H1 (cell line): ENCODE data around the gene MTFMT. TPM values are rescaled to one million over a fixed set of nuclear protein-coding genes. Genes with fewer than 3 reads are reported as not detected.

Experiments
- CTBP2 ChIP-seq: IDR thresholded peaks from 2 replicates; pipeline ENCODE4 v1.7.0; 2011; ENCODE audit warnings: borderline replicate concordance, mild to moderate bottlenecking, moderate library complexity, mixed read lengths, low read length; ENCODE audit not compliant: insufficient read depth, insufficient read length
- HDAC2 ChIP-seq, 2 experiments: fragments of 300-600 bp in 1 of 2; sonication (generic) in 1 of 2; IDR thresholded peaks; 2 replicates each; pipeline ENCODE4 v1.6.1; 2011 to 2012; ENCODE audit warnings: low read depth in 2 of 2, low read length in 2 of 2, mild to moderate bottlenecking in 2 of 2, moderate library complexity in 2 of 2, borderline replicate concordance in 1 of 2, inconsistent platforms in 1 of 2
- KDM1A ChIP-seq: fragments of 200-600, 300-600 bp; sonication (generic); IDR thresholded peaks from 2 replicates; pipeline ENCODE4 v1.7.1; 2016; ENCODE audit warnings: mild to moderate bottlenecking, low read length, borderline replicate concordance
- NANOG ChIP-seq: IDR thresholded peaks from 2 replicates; pipeline ENCODE4 v1.6.1; 2011; ENCODE audit warnings: low read length, low read depth, mild to moderate bottlenecking, inconsistent platforms; ENCODE audit not compliant: insufficient read depth, poor library complexity, severe bottlenecking
- POLR2AphosphoS5 ChIP-seq: IDR thresholded peaks from 2 replicates; pipeline ENCODE4 v1.6.1; 2011; ENCODE audit warnings: low read depth, low read length
- RBBP5 ChIP-seq: IDR thresholded peaks from 2 replicates; pipeline ENCODE4 v1.7.1; 2012; ENCODE audit warnings: low read depth, mild to moderate bottlenecking, inconsistent platforms, low read length, moderate library complexity, borderline replicate concordance
- TBP ChIP-seq: IDR thresholded peaks from 2 replicates; pipeline ENCODE4 v1.6.1; 2011; ENCODE audit warnings: low read depth, low read length, improper control_type of control experiment
- polyA plus RNA-seq, 7 experiments: library from polyadenylated mRNA; depleted of rRNA in 3 of 7; stranded (reverse) in 5 of 7; unstranded in 2 of 7; fragments of >200 nt in 5 of 7; fragments of 200-250 nt in 2 of 7; gene quantifications; 1 replicate in 5 of 7; 2 replicates in 1 of 7; 4 replicates in 1 of 7; pipeline versions ENCODE4 v1.2.1 to v1.2.3, GENCODE V29; 2011 to 2013; ENCODE audit warnings: missing spikeins in 2 of 7, mixed read lengths in 2 of 7
- total RNA-seq: library from RNA; stranded (reverse); fragmentation: NEBNext Ultra II Directional; extraction: Animal tissue kit (Norgen Biotek cat#: 25700); gene quantifications from 2 replicates; pipeline ENCODE4 v1.2.1, GENCODE V29; 2021
- TF ChIP-seq, protein P1 (sequence below), 3 experiments: IDR thresholded peaks; 1 replicate in 2 of 3; 2 replicates in 1 of 3; pipeline versions ENCODE4 v1.5.1 to v1.6.1; 2011; ENCODE audit warnings: low read length in 3 of 3, mild to moderate bottlenecking in 3 of 3, inconsistent platforms in 2 of 3, low read depth in 1 of 3, moderate library complexity in 1 of 3; ENCODE audit not compliant: insufficient read depth in 1 of 3; ENCODE audit errors: control extremely low read depth in 1 of 3

The MTFMT gene
- total and polyA plus RNA-seq, 2 of the 8 experiments (the other 6 are each of a cell fraction or from before 2014, with no cell fraction given), result 7.7 to 20.8 TPM

DNA sequence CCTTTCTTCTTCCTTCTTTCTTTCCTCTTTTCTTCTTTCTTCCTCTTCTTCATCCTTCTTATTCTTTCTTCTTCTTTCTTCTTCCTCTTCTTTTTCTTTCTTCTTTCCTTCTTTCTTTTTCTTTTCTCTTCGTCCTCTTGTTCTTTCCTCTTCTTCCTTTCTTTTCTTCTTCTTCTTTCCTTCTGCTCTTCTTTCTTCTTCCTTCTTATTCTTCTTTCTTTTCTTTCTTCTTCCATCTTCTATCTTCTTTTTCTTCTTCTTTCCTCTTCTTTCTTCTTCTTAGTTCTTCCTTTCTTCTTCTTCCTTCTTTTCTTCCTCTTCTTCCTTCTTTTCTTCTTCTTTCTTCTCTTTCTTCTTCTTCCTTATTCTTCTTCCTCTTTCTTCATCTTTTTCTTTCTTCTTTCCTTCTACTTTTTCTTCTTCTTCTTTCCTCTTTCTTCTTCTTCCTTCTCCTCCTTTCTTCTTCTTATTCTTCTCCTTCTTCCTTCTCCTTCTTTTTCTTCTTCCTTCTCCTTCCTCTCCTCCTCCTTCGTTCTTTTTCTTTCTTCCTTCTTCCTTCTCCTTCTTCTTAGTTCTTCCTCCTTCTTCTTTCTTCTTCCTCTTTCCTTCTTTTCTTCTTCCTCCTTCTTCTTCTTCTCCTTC is 77.5 kb downstream of the MTFMT start (continued):
- TF ChIP-seq KDM1A (no peak), HDAC2 (IDR thresholded peaks at IDR 0.05; ENCODE audit: borderline replicate concordance in 1 of 2, low read depth in 2 of 2, low read length in 2 of 2) (no peak), NANOG (no peak), POLR2AphosphoS5 (no peak), RBBP5 (no peak), CTBP2 (no peak), TBP (no peak)
- TF ChIP-seq, protein P1, sequence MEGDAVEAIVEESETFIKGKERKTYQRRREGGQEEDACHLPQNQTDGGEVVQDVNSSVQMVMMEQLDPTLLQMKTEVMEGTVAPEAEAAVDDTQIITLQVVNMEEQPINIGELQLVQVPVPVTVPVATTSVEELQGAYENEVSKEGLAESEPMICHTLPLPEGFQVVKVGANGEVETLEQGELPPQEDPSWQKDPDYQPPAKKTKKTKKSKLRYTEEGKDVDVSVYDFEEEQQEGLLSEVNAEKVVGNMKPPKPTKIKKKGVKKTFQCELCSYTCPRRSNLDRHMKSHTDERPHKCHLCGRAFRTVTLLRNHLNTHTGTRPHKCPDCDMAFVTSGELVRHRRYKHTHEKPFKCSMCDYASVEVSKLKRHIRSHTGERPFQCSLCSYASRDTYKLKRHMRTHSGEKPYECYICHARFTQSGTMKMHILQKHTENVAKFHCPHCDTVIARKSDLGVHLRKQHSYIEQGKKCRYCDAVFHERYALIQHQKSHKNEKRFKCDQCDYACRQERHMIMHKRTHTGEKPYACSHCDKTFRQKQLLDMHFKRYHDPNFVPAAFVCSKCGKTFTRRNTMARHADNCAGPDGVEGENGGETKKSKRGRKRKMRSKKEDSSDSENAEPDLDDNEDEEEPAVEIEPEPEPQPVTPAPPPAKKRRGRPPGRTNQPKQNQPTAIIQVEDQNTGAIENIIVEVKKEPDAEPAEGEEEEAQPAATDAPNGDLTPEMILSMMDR (IDR thresholded peaks at IDR 0.05; ENCODE audit: control extremely low read depth in 1 of 3, insufficient read depth in 1 of 3, low read depth in 1 of 3, low read length in 3 of 3), result no peak

Other genes starting within 250 kb of the MTFMT start
- gene PIF1, start 204.0 kb downstream of the MTFMT start, total RNA-seq, result 136 and 138 TPM in 2 replicates
- gene PIF1, start 204.0 kb downstream of the MTFMT start, polyA plus RNA-seq (2011; rRNA removed), result 73.3 and 109 TPM in 2 replicates
- 20.1 and 20.3 TPM in 2 replicates for gene PLEKHO2, start 187.7 kb downstream of the MTFMT start, total RNA-seq
- gene PLEKHO2, start 187.7 kb downstream of the MTFMT start, polyA plus RNA-seq (2011; rRNA removed), result 16.9 and 19.7 TPM in 2 replicates
- gene ANKDD1A, start 117.7 kb downstream of the MTFMT start, total RNA-seq, result 5.0 and 5.7 TPM in 2 replicates
- 4.1 and 6.8 TPM in 2 replicates for gene ANKDD1A, start 117.7 kb downstream of the MTFMT start, polyA plus RNA-seq (2011; rRNA removed)
- 68.6 and 72.7 TPM in 2 replicates for gene SPG21, start 39.7 kb downstream of the MTFMT start, total RNA-seq
- gene SPG21, start 39.7 kb downstream of the MTFMT start, polyA plus RNA-seq (2011; rRNA removed), result 51.4 and 67.3 TPM in 2 replicates
- not detected in 2 replicates for gene SLC51B, start 15.7 kb upstream of the MTFMT start, total RNA-seq
- not detected in 2 replicates for gene SLC51B, start 15.7 kb upstream of the MTFMT start, polyA plus RNA-seq (2011; rRNA removed)
- gene RASL12, start 38.4 kb upstream of the MTFMT start, total RNA-seq, result 9.3 and 10.3 TPM in 2 replicates
- 9.5 and 16.7 TPM in 2 replicates for gene RASL12, start 38.4 kb upstream of the MTFMT start, polyA plus RNA-seq (2011; rRNA removed)
- gene KBTBD13, start 47.1 kb upstream of the MTFMT start, total RNA-seq, result not detected in 2 replicates
- gene KBTBD13, start 47.1 kb upstream of the MTFMT start, polyA plus RNA-seq (2011; rRNA removed), result not detected in 2 replicates
- 1.3 and 1.7 TPM in 2 replicates for gene UBAP1L, start 85.6 kb upstream of the MTFMT start, total RNA-seq
- gene UBAP1L, start 85.6 kb upstream of the MTFMT start, polyA plus RNA-seq (2011; rRNA removed), result 0.67 and 1.3 TPM in 2 replicates
- gene PDCD7, start 104.2 kb upstream of the MTFMT start, total RNA-seq, result 25.5 and 25.6 TPM in 2 replicates
- gene PDCD7, start 104.2 kb upstream of the MTFMT start, polyA plus RNA-seq (2011; rRNA removed), result 9.9 and 11.5 TPM in 2 replicates
- gene CLPX, start 155.7 kb upstream of the MTFMT start, total RNA-seq, result 53.6 and 56.4 TPM in 2 replicates
- 9.7 and 10.5 TPM in 2 replicates for gene CLPX, start 155.7 kb upstream of the MTFMT start, polyA plus RNA-seq (2011; rRNA removed)
- gene CILP, start 181.8 kb upstream of the MTFMT start, total RNA-seq, result not detected in 2 replicates
- gene CILP, start 181.8 kb upstream of the MTFMT start, polyA plus RNA-seq (2011; rRNA removed), result 0.02 TPM in 1 of 2 replicates, not detected in the other